ENCODE results near the gene HSFX4.
"Not testable (repeated sequence)": the region's sequence is repeated elsewhere in the genome, so short reads cannot be mapped to it uniquely, and the experiment has no call there.

HSFX4 gene

GRCh38 chrX:149929400-149929799 is at the start of gene HSFX4:
Gene HSFX4 (plus strand): TSS chrX:149929573. CDS start chrX:149929645, 72 bp downstream.
- DNase-seq (ENCODE audit: insufficient read length, low spot score); FAIRE-seq: not testable (repeated sequence)

DNA sequence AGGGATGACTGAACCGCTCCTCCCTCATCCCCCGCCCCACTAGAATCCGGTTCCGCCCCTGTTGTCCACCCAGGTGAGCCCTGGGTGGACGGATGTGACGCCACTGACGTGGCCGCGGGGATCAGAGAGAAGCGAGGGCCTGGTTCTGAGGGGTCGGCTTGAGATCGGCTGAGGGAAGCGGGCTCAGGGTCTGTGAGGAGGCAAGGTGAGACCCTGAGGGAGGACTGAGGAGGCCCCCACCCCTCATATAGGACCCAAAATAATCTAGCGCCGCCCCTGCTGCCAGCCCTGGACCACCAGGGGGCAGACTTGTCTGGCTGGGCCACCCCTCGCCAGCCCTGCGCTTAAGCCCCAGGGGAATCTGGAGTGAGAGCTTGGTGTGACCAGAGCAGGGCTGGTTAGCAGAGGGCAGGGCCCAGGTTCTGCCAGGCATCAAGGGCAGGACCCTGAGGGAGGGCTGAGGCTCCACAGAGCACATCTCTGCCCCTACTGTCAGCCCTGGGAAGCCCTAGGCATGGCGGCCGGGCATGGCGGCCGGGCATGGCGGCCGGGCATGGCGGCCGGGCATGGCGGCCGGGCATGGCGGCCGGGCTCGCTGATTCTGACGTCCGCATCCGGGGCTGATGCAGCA is 48.2 kb upstream of the HSFX4 start, which contains the start of gene MAGEA8:
Gene MAGEA8, plus strand, starts transcription at position 103 of the 631 bp plus-strand sequence. CDS start 3,090 bp downstream, outside the sequence.
- no peak for FAIRE-seq
- no peak for DNase-seq (ENCODE audit: insufficient read length, low spot score)

DNA sequence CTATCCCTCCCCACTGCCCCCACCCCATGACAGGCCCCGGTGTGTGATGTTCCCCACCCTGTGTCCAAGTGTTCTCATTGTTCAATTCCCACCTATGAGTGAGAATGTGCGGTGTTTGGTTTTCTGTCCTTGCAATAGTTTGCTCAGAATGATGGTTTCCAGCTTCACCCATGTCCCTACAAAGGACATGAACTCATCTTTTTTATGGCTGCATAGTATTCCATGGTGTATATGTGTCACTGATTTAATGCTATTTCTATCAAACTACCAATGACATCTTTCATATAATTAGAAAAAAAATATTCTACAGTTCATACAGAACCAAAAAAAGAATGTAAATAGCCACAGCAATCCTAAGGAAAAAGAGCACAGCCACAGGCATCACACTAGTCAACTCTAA is 38.5 kb upstream of the HSFX4 start:
- not testable (repeated sequence) for FAIRE-seq; DNase-seq (ENCODE audit: insufficient read length, low spot score)

- no peak for FAIRE-seq
- DNase-seq (ENCODE audit: insufficient read length, low spot score) = no peak
Observed at GRCh38 chrX:149898554-149898953, 30.8 kb upstream of the HSFX4 start.

DNA sequence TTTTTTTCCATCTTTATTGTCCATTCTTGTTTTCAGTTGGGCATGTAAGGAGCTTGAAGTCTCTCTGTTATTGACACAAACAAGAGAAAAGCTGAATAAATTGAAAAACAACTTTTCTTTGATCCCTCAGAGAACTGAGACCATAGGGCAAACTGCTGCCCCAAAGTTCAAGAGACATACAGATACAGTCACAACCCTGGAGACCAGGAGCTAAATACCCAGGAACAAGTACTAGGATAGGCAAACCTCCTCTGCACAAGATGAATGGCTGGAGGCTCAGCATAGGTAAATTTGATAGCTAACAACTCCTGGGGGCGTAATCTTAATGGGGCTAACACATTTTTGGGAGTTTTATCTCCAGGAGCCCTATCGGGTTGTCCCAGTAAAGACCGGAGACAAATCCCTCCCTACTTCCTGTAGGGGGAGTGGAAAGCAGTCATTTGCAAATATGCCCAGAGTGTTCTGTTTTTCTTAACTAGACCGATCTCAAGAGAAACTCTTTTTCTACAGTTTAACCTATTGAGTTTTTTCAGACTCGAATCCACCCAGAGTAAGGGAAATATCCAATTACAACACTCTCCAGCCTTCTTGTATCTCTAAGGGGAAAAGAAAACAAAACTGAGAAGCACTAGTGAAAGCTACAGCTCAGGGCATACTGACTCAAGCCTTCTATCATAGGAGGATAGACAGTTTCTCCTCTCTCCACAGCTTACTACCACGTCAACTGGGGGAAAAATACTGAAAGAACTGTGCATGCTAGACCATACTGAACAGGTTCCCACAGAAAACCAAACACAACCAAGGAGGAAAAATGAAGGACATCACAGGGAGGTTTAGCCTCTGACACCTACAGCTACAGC is 25.3 kb upstream of the HSFX4 start:
- DNase-seq (ENCODE audit: insufficient read length, low spot score) (no peak), FAIRE-seq (no peak)

DNA sequence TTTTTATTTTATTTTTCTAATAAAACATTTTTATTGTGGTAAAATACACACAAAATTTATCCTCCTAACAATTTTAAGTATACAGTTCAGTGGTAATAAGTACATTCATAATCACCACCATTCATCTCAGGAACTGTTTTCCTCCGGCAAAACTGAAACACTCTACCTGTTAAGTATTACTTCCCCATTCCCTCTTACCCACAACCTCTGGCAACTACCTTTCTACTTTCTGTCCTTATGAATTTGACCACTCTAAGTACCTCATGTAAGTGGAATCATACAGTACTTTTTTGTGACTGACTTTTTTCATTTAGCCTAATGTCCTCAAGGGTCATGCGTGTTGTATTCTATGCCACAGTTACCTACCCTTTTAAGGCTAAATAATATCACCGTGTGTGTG is 21.1 kb upstream of the HSFX4 start:
- FAIRE-seq = no peak
- no peak for DNase-seq (ENCODE audit: insufficient read length, low spot score)

GRCh38 chrX:149908727-149909126 is 20.6 kb upstream of the HSFX4 start:
- no peak for DNase-seq (ENCODE audit: insufficient read length, low spot score)

GRCh38 chrX:149909324-149910177 is 19.8 kb upstream of the HSFX4 start:
- FAIRE-seq = no peak
- no peak for DNase-seq (ENCODE audit: insufficient read length, low spot score)

More at GRCh38 chrX:149908727-149909126, 20.6 kb upstream of the HSFX4 start:
- no peak for FAIRE-seq

DNA sequence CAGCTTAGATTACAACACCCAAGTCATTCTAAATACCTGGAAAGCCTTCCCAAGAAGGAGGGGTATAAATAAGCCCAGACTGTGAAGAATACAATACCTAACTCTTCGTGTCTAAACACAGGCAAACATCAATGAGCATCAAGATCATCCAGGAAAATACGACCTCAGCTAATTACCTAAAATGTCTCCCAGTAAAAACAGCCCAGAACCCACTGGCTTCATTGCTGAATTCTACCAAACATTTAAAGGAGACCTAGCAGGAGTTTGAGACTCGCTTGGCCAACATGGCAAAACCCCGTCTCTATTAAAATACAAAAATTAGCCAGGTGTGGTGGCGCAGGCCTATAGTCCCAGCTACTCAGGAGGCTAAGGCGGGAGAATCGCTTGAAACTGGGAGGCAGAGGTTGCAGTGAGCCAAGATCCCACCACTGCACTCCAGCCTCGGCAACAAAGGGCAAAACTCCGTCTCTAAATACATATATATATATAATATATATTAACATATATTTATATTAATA is 19.1 kb upstream of the HSFX4 start:
- no peak for FAIRE-seq
- DNase-seq (ENCODE audit: insufficient read length, low spot score) = no peak

DNA sequence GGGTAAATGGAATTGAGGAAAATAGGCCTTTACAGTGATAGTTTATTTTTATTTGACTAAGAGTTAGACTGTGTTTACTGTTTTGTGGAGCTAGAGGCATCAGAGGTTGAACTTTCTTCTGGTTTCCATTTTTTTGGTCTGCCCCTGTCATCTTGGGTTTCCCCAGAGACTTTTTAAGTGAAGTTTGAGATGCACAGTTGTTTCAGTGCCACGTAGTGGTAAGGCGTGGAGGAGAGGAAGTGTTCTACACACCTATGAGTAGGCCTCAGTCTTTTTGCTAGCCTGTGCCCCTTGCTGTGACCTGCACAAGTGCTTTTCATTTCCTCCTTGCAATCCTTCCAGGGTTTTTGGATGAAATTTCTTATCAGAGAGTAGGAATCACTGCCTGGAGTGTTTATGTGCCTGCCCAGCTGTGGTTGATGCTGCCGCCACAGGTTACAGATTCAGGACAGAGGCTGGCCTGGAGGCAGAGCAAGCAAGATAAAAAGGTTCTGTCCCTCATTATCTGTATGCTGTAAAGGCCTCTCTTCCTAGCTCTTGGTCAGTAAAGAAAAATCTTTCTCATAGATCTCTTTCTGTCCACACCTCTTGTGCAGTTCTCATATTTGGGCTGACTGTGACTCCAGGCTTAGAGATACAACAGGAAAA is 12.5 kb upstream of the HSFX4 start:
- FAIRE-seq = no peak
- DNase-seq (ENCODE audit: insufficient read length, low spot score) = no peak

DNA sequence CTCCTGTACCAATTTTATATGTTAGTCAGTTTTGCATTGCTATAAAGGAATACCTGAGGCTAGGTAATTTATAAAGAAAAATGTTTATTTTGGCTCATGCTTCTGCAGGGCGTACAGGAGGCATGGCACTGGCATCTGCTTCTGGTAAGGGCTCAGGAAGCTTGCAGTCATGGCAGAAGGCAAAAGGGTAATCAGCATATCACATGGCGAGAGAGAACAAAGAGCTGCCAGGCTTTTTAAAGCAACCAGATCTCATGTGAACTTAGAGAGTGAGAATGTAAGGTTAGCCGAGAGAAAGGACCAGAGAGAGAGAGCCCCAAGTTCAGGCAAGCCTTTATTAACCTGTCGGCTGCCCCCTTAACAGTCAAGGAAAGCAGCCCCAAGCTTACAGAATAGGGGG is 5.5 kb upstream of the HSFX4 start:
- not testable (repeated sequence) for DNase-seq (ENCODE audit: insufficient read length, low spot score); FAIRE-seq

- not testable (repeated sequence) for DNase-seq (ENCODE audit: insufficient read length, low spot score); FAIRE-seq
Observed at GRCh38 chrX:149924434-149924833, 4.9 kb upstream of the HSFX4 start.

- not testable (repeated sequence) for FAIRE-seq; DNase-seq (ENCODE audit: insufficient read length, low spot score)
Observed at GRCh38 chrX:149927245-149927963, 2.0 kb upstream of the HSFX4 start.

DNA sequence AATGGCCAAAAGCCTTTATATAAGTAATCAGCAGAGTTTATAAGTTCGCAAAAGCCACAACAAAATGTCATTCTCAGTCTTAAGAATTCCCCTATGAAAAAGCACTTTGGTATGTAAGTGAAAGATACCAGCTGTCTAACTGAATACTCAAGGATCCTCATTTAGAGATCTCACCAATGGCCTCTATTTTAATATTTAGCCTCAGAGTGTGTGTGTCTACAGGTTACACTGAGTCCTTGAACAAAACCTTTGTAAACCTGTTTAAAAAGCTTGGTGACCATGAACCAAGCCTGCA is 1.5 kb upstream of the HSFX4 start:
- not testable (repeated sequence) for FAIRE-seq; DNase-seq (ENCODE audit: insufficient read length, low spot score)

GRCh38 chrX:149928635-149929034 is 738 bp upstream of the HSFX4 start:
- DNase-seq (ENCODE audit: insufficient read length, low spot score); FAIRE-seq: not testable (repeated sequence)

DNA sequence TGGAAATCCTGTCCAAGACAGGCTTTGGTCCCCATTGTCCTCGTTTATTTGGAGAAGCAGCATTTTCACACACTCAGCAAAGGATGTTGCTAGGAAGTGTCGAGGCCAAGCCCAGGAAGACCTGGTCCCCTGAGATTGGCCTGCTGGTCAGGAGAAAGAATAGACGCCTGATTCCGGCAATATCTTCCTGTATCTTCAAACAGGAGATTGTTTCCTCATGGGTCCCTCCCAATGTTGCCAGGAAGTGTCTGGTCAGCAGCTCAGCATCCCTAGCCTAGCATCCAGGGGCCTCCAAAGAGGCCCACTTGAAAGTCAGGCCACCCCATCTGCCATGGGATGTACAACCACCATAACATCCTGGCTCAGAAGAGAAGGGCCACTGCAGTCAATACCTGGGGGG is 2.0 kb downstream of the HSFX4 start:
- not testable (repeated sequence) for DNase-seq (ENCODE audit: insufficient read length, low spot score); FAIRE-seq

GRCh38 chrX:149932150-149932549 is 2.8 kb downstream of the HSFX4 start:
- not testable (repeated sequence) for DNase-seq (ENCODE audit: insufficient read length, low spot score); FAIRE-seq

DNA sequence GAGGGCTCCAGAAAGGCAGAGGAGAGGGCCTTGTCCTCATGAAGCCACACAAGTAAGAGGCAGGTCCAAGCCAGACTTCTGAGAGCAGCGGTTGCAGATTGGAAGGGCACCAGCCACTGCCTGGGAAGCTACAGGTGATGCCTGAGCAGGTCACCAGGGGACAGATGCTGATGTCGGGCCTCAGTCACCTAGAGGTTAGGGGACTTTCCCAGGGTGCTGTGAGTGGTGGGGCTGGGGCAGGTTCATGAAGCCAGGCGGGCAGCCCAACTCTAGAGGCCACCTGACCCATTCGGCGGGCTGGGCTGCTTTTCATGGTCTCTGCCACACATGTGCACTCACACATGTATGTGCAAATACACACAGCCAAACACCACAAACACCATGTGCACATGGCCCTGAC is 3.6 kb downstream of the HSFX4 start:
- not testable (repeated sequence) for FAIRE-seq; DNase-seq (ENCODE audit: insufficient read length, low spot score)

- not testable (repeated sequence) for DNase-seq (ENCODE audit: insufficient read length, low spot score); FAIRE-seq
Observed at GRCh38 chrX:149933547-149933946, 4.2 kb downstream of the HSFX4 start.
